SK-N-SH (cell line): ENCODE data around the gene TLX3.

ENCODE experiments used
- CHD2 ChIP-seq: fragments of 150-350 bp; IDR thresholded peaks from 2 replicates; pipeline ENCODE4 v1.6.1; 2018; ENCODE audit warnings: low read length; ENCODE audit not compliant: partially characterized antibody
- CTCF ChIP-seq: fragments of 200-600 bp; sonication (generic); IDR thresholded peaks from 2 replicates; pipeline ENCODE4 v1.6.1; 2017; ENCODE audit warnings: antibody characterized with exemption, mild to moderate bottlenecking, moderate library complexity
- FOSL2 ChIP-seq: IDR thresholded peaks from 2 replicates; pipeline ENCODE4 v1.4.0; 2012; ENCODE audit warnings: low read depth, mild to moderate bottlenecking, moderate library complexity, borderline replicate concordance
- JUND ChIP-seq: IDR thresholded peaks from 2 replicates; pipeline ENCODE4 v1.4.0; 2012
- MAX ChIP-seq: IDR thresholded peaks from 2 replicates; pipeline ENCODE4 v1.4.0; 2012; ENCODE audit warnings: low read depth
- MXI1 ChIP-seq: IDR thresholded peaks from 2 replicates; pipeline ENCODE4 v1.6.1; 2012; ENCODE audit warnings: mild to moderate bottlenecking, low read depth, low read length, improper control_type of control experiment
- POLR2AphosphoS5 ChIP-seq: IDR thresholded peaks from 2 replicates; pipeline ENCODE4 v1.6.1; 2012; ENCODE audit warnings: low read depth, low read length
- TAF1 ChIP-seq: IDR thresholded peaks from 2 replicates; pipeline ENCODE4 v1.6.1; 2012; ENCODE audit warnings: low read depth, mild to moderate bottlenecking, low read length, moderate library complexity, borderline replicate concordance
- USF2 ChIP-seq: fragments of 150-350 bp; IDR thresholded peaks from 2 replicates; pipeline ENCODE4 v1.6.1; 2017; ENCODE audit warnings: antibody characterized with exemption, low read length, low read depth, borderline replicate concordance

- TF ChIP-seq CTCF (no peak), MAX (no peak), FOSL2 (no peak), USF2 (no peak), CHD2 (no peak), JUND (no peak), TAF1 (no peak), MXI1 (no peak), POLR2AphosphoS5 (no peak)
Observed at GRCh38 chr5:171315925-171316257, 6.8 kb downstream of the TLX3 start.
